ENCODE results near the gene SLC6A19.

- TF ChIP-seq DR1 (CRISPR knock-in tag; IDR thresholded peaks at IDR 0.05) (no peak), ZNF747 (CRISPR knock-in tag; IDR thresholded peaks at IDR 0.05; ENCODE audit: borderline replicate concordance) (no peak), ZNF607 (CRISPR knock-in tag; IDR thresholded peaks at IDR 0.05; ENCODE audit: borderline replicate concordance) (no peak), ZNF232 (CRISPR knock-in tag; IDR thresholded peaks at IDR 0.05; ENCODE audit: borderline replicate concordance) (no peak)
Measured at GRCh38 chr5:1186351-1187233, 14.8 kb upstream of the SLC6A19 start.

Measured in HepG2 (cell line).